HL-60 (cell line): ENCODE results near the gene RFC4.

Experiments
- POLR2AphosphoS5 ChIP-seq: IDR thresholded peaks from 2 replicates; pipeline ENCODE4 v1.6.1; 2012; ENCODE audit warnings: low read depth
- REST ChIP-seq: IDR thresholded peaks from 2 replicates; pipeline ENCODE4 v1.6.1; 2012; ENCODE audit warnings: low read depth; ENCODE audit not compliant: insufficient replicate concordance
- TF ChIP-seq, protein P1 (sequence below): IDR thresholded peaks from one replicate; pipeline ENCODE4 v1.5.1; 2011; ENCODE audit warnings: low read length, control low read depth, inconsistent platforms; ENCODE audit not compliant: insufficient read depth

DNA sequence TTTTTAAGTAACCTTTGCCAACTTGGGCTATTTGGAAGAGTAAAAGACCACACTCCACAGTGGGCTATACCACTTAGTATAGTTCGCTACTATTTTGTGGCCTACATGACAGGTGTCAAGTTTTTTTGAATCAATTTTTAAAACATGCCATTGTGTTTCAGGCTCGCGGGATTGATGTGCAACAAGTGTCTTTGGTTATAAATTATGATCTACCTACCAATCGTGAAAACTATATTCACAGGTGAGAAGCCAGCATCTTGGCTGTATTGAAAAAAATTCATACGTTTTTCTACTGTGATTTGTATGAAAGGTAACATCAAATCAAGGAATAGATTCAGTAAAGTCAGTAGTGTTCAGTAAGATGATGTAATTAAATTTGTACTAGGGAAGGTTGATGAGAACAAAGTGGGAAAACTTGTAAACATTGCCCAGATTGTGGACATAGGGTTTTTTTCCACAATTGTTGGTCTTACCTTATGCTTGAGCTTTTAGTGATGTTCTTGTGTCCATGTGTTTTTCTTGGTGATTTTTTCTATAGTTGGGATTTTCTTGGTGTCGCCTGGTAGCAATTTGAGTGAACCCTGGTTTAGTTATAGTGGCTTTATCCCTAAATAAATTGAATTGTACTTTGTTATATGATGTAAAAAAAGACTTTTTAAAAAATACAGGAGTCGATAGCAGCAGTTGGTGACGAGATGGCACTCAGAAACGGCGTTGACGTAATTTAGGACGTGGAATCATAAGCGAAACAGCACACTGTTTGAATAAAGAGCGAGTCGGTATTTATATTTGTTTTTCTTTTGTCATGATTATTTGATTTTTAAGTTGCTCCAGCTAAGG lies 18.4 kb downstream of the RFC4 start:
- TF ChIP-seq, protein P1, sequence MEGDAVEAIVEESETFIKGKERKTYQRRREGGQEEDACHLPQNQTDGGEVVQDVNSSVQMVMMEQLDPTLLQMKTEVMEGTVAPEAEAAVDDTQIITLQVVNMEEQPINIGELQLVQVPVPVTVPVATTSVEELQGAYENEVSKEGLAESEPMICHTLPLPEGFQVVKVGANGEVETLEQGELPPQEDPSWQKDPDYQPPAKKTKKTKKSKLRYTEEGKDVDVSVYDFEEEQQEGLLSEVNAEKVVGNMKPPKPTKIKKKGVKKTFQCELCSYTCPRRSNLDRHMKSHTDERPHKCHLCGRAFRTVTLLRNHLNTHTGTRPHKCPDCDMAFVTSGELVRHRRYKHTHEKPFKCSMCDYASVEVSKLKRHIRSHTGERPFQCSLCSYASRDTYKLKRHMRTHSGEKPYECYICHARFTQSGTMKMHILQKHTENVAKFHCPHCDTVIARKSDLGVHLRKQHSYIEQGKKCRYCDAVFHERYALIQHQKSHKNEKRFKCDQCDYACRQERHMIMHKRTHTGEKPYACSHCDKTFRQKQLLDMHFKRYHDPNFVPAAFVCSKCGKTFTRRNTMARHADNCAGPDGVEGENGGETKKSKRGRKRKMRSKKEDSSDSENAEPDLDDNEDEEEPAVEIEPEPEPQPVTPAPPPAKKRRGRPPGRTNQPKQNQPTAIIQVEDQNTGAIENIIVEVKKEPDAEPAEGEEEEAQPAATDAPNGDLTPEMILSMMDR = no peak
- TF ChIP-seq POLR2AphosphoS5 (no peak; the same call in 1 of the 2 replicates), REST (no peak)
